Measurements from ENCODE around the gene TMEM248. TPM values are rescaled to one million over a fixed set of nuclear protein-coding genes. Genes with fewer than 3 reads are reported as not detected.

Gene TMEM248
- total RNA-seq, 4 donors from 2014 or later, result 68.5 to 113 (median 83.4) TPM

DNA sequence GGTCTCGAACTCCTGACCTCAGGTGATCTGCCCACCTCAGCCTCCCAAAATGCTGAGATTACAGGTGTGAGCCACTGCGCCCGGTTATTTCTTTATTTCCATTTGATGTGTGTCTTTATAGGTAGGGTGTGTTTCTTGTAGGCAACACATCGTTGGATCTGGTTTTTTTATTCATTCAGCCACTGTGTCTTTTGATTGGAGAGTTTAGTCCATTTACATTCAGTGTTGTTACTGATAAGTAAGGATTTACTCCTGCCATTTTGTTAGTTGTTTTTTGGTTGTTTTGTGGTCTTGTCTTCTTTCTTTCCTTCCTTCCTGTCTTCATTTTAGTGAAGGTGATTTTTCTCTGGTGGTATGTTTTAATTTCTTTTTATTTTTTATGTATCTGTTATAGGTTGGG is 16.9 kb downstream of the TMEM248 start:
- Histone ChIP-seq H3K27me3 (no peaks in the 10 kb centered on the region), H3K27ac (no peak overlapping the region), H3K4me3 (no peak overlapping the region), H3K4me1 (no peaks in the 10 kb centered on the region), H3K9me3 (no peaks in the 10 kb centered on the region), H3K36me3 (no peaks in the 10 kb centered on the region)
- intact Hi-C loops (cut with DNase I; ENCODE audit: low total_unique reads), result no loop called here
- no peak for TF ChIP-seq POLR2A (IDR thresholded peaks at IDR 0.05)
- TF ChIP-seq, protein P1, sequence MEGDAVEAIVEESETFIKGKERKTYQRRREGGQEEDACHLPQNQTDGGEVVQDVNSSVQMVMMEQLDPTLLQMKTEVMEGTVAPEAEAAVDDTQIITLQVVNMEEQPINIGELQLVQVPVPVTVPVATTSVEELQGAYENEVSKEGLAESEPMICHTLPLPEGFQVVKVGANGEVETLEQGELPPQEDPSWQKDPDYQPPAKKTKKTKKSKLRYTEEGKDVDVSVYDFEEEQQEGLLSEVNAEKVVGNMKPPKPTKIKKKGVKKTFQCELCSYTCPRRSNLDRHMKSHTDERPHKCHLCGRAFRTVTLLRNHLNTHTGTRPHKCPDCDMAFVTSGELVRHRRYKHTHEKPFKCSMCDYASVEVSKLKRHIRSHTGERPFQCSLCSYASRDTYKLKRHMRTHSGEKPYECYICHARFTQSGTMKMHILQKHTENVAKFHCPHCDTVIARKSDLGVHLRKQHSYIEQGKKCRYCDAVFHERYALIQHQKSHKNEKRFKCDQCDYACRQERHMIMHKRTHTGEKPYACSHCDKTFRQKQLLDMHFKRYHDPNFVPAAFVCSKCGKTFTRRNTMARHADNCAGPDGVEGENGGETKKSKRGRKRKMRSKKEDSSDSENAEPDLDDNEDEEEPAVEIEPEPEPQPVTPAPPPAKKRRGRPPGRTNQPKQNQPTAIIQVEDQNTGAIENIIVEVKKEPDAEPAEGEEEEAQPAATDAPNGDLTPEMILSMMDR (IDR thresholded peaks at IDR 0.05), result no peak
- no peak for DNase-seq

DNA sequence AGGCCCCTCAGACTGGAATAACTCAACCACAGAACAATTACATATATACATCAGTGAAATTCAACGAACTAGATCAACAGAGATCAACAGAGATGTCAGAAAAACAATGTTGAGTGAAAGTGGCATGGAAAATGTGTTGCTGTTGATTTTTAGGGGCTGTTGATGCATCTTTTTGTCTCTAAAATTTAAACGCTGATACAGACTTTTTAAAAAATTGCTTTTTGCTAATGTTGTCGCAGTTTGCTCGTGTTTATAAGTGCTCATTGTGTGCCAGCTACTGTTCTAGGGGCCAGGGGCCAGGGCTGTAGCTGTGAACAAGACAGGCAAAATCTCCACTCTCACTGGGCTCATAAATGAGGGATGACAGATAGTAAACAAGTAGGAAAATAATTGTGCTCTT is 18.3 kb downstream of the TMEM248 start:
- intact Hi-C loops (cut with DNase I; ENCODE audit: low total_unique reads), result no loop called here
- Histone ChIP-seq H3K36me3 (no peaks in the 10 kb centered on the region), H3K27ac (no peak overlapping the region), H3K9me3 (no peaks in the 10 kb centered on the region), H3K4me1 (no peaks in the 10 kb centered on the region), H3K4me3 (no peak overlapping the region), H3K27me3 (no peaks in the 10 kb centered on the region)
- TF ChIP-seq, protein P1 (IDR thresholded peaks at IDR 0.05), result no peak
- no peak for TF ChIP-seq POLR2A (IDR thresholded peaks at IDR 0.05)
- DNase-seq, result no peak

DNA sequence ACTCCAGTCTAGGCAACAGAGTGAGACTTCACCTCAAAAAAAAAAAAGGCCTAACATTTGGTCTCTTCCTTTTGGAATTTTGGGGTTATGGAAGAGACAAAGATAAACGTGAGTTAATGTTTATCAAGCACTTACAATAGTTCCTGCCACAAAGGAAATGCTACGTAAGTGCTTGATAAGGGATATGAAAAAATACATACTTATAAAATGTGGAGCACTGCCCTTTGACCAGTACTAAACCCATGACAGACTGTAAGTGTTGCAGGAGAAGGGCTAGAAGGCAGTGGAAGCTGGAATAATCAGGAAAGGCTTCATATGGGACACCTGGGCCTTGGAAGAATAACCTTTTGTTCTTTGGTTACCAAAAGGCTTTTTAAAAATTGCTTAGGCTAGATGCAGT is 25.5 kb downstream of the TMEM248 start:
- Histone ChIP-seq H3K27ac (no peak overlapping the region), H3K9me3 (no peaks in the 10 kb centered on the region), H3K4me1 (no peaks in the 10 kb centered on the region), H3K27me3 (no peaks in the 10 kb centered on the region), H3K36me3 (no peaks in the 10 kb centered on the region), H3K4me3 (no peak overlapping the region)
- intact Hi-C loops (cut with DNase I; ENCODE audit: low total_unique reads), result no loop called here
- DNase-seq, result no peak
- no peak for TF ChIP-seq POLR2A (IDR thresholded peaks at IDR 0.05)
- TF ChIP-seq, protein P1 (IDR thresholded peaks at IDR 0.05), result no peak

DNA sequence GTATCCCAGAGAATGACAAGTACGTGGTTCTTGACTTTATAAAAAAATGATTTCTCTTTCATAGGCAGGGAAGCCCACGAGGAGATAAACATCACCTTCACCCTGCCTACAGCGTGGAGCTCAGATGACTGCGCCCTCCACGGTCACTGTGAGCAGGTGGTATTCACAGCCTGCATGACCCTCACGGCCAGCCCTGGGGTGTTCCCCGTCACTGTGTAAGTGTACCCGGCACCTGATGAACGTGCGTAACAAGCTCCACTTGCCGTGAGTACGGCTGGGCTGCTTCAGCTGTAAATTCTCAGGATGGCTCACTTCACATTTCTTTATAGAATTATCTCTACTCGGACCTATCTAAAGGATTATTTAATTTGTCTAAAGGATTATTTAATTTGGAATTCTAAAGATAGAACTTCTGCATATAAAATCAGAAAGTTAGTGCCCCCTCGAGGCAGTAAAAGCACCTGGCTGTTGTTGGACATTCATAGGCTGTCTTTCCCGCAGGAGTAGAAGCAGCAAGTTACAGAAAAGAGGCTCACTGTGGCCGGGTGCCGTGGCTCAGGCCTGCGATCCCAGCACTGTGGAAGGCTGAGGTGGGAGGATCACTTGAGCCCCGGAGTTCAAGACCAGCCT is 27.6 kb downstream of the TMEM248 start:
- Histone ChIP-seq H3K4me3 (no peak overlapping the region), H3K4me1 (no peaks in the 10 kb centered on the region), H3K9me3 (no peaks in the 10 kb centered on the region), H3K27ac (no peak overlapping the region), H3K36me3 (no peaks in the 10 kb centered on the region), H3K27me3 (no peaks in the 10 kb centered on the region)
- intact Hi-C loops (cut with DNase I; ENCODE audit: low total_unique reads), result no loop called here
- TF ChIP-seq, protein P1 (IDR thresholded peaks at IDR 0.05), result no peak
- no peak for TF ChIP-seq POLR2A (IDR thresholded peaks at IDR 0.05)
- DNase-seq, result no peak

DNA sequence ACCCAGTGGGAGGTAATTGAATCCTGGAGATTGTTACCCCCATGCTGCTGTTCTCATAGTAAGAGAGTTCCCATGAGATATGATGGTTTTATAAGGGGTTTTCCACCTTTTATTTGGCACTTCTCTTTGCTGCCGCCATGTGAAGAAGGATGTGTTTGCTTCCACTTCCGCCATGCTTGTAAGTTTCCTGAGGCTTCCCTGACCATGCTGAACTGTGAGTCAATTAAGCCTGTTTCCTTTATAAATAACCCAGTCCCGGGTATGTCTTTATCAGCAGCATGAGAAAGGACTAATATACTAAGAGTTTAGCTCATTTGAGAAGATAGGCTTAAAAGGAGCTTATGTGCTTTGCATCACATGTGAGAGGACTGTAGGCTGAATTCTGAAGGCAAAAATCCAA is 29.3 kb downstream of the TMEM248 start:
- no peak for DNase-seq
- Histone ChIP-seq H3K4me3 (no peak overlapping the region), H3K27ac (no peak overlapping the region), H3K4me1 (no peaks in the 10 kb centered on the region), H3K9me3 (no peaks in the 10 kb centered on the region), H3K27me3 (no peaks in the 10 kb centered on the region), H3K36me3 (no peaks in the 10 kb centered on the region)
- TF ChIP-seq, protein P1 (IDR thresholded peaks at IDR 0.05), result no peak
- no peak for TF ChIP-seq POLR2A (IDR thresholded peaks at IDR 0.05)
- intact Hi-C loops (cut with DNase I; ENCODE audit: low total_unique reads), result no loop called here
